Sigmoid colon (tissue), 7 donors: Measurements from ENCODE around the gene HOXB5. TPM values are rescaled to one million over a fixed set of nuclear protein-coding genes. Genes with fewer than 3 reads are reported as not detected.

Experiments used
- DNase-seq: peaks from one replicate; pipeline ENCODE4 v3.0.0-alpha.2; 2019
- H3K27ac ChIP-seq, 4 donors: fragments of 200-600 bp; sonication (generic); one replicate each; pipeline ENCODE4 v1.5.1; 2016 to 2019; ENCODE audit warnings: mild to moderate bottlenecking in 1 of 4
- H3K27me3 ChIP-seq, 3 donors: fragments of 200-600 bp; sonication (generic); one replicate each; pipeline ENCODE4 v1.5.1; 2019; ENCODE audit warnings: mild to moderate bottlenecking in 1 of 3
- H3K36me3 ChIP-seq, 4 donors: fragments of 200-600 bp; sonication (generic); one replicate each; pipeline ENCODE4 v1.5.1; 2016 to 2019
- H3K4me1 ChIP-seq, 4 donors: fragments of 200-600 bp; sonication (generic); one replicate each; pipeline ENCODE4 v1.5.1; 2017 to 2019
- H3K4me3 ChIP-seq, 4 donors: fragments of 200-600 bp; sonication (generic); one replicate each; pipeline ENCODE4 v1.5.1; 2017 to 2019; ENCODE audit warnings: mild to moderate bottlenecking in 2 of 4, moderate library complexity in 1 of 4
- H3K9me3 ChIP-seq, 4 donors: fragments of 200-600 bp in 3 of 4; sonication (generic) in 3 of 4; one replicate each; pipeline versions ENCODE4 v1.5.1 to v1.6.1; 2013 to 2019
- CTCF ChIP-seq, 4 experiments: fragments of 450-650 bp in 3 of 4; fragments of 200-600 bp in 1 of 4; IDR thresholded peaks; one replicate each; pipeline ENCODE4 v1.5.1; 2016 to 2019; ENCODE audit warnings: antibody characterized with exemption in 4 of 4, mild to moderate bottlenecking in 3 of 4, moderate library complexity in 2 of 4
- EP300 ChIP-seq, 4 donors: sonication (generic); formaldehyde crosslinking; IDR thresholded peaks; one replicate each; pipeline ENCODE4 v1.6.1; 2017; ENCODE audit warnings: antibody characterized with exemption in 4 of 4
- POLR2A ChIP-seq, 2 donors: fragments of 450-650 bp; IDR thresholded peaks; one replicate each; pipeline ENCODE4 v1.6.1; 2016; ENCODE audit warnings: antibody characterized with exemption in 2 of 2, mild to moderate bottlenecking in 2 of 2, moderate library complexity in 2 of 2
- POLR2AphosphoS5 ChIP-seq, 4 donors: sonication (generic); formaldehyde crosslinking; IDR thresholded peaks; one replicate each; pipeline ENCODE4 v1.6.1; 2017; ENCODE audit warnings: antibody characterized with exemption in 4 of 4
- WGBS, 2 donors: extraction: QIAGEN DNeasy Blood & Tissue Kit; methylation state at CpG; one replicate each; pipeline ENCODE4 v1.1.7; 2013; 5-methylcytosine and 5-hydroxymethylcytosine counted together
- intact Hi-C: fragments of 100-400 bp; cut with DNase I; formaldehyde crosslinking; loops from one replicate; pipeline ENCODE4 v1.15.1; 2023
- polyA plus RNA-seq, 3 donors: library from polyadenylated mRNA; stranded (reverse); fragments of 200-250 nt; gene quantifications; one replicate each; pipeline ENCODE4 v1.2.3, GENCODE V29; 2013
- total RNA-seq, 4 donors: library from RNA; depleted of rRNA; stranded (reverse); fragments of >200 nt; gene quantifications; one replicate each; pipeline ENCODE4 v1.1.0, GENCODE V29; 2016
- donor health status: healthy with polysubstance abuse.
- donor health status: Bipolar disorder and iron deficiency.
- donor health status: healthy.

The HOXB5 gene
- total and polyA plus RNA-seq, 7 donors = 1.5 to 13.9 (median 2.5) TPM

- Histone ChIP-seq H3K9me3 (no peaks in the 10 kb centered on the region), H3K27me3 (no peaks in the 10 kb centered on the region), H3K4me3 (peak overlapping the region; percentile 32 to 52 (median 48)), H3K36me3 (no peaks in the 10 kb centered on the region), H3K4me1 (peaks cover 0 to 100% (median 99%) of the 10 kb centered on the region in 4 donors), H3K27ac (peak overlapping the region; percentile 94 to 99 (median 96))
- TF ChIP-seq POLR2A (IDR thresholded peaks at IDR 0.05) (no peak), POLR2AphosphoS5 (IDR thresholded peaks at IDR 0.05) (peak in 3 of 4 donors; percentile 16 to 69 (median 54))
- intact Hi-C loops = no loop called here
- DNase-seq = peak; percentile 84
- WGBS, 2 donors = 60 to 80% methylated on average over 73 of the region's 73 CpGs
These were observed 29.2 kb downstream of the HOXB5 start for GRCh38 chr17:48564188-48565021.

- intact Hi-C loops = no loop called here
- Histone ChIP-seq H3K27me3 (no peaks in the 10 kb centered on the region), H3K4me3 (peak overlapping the region; percentile 32 to 52 (median 48)), H3K36me3 (no peaks in the 10 kb centered on the region), H3K27ac (peak overlapping the region; percentile 94 to 99 (median 96)), H3K9me3 (no peaks in the 10 kb centered on the region), H3K4me1 (peaks cover 0 to 100% (median 99%) of the 10 kb centered on the region in 4 donors)
- DNase-seq = no peak
- TF ChIP-seq EP300 (IDR thresholded peaks at IDR 0.05) (no peak), CTCF (IDR thresholded peaks at IDR 0.05) (no peak), POLR2A (IDR thresholded peaks at IDR 0.05) (no peak), POLR2AphosphoS5 (IDR thresholded peaks at IDR 0.05) (no peak)
- 80 to 90% methylated on average over 10 of the region's 10 CpGs for WGBS, 2 donors
These were observed 29.8 kb downstream of the HOXB5 start for GRCh38 chr17:48563867-48564187.

- Histone ChIP-seq H3K4me3 (peak overlapping the region; percentile 32 to 52 (median 48)), H3K4me1 (peaks cover 0 to 100% (median 99%) of the 10 kb centered on the region in 4 donors), H3K27me3 (no peaks in the 10 kb centered on the region), H3K9me3 (no peaks in the 10 kb centered on the region), H3K36me3 (no peaks in the 10 kb centered on the region), H3K27ac (peak overlapping the region; percentile 94 to 99 (median 96))
- TF ChIP-seq CTCF (IDR thresholded peaks at IDR 0.05) = no peak
- peak in 2 of 4 donors; percentile 21 to 23 for TF ChIP-seq POLR2AphosphoS5 (IDR thresholded peaks at IDR 0.05)
- TF ChIP-seq EP300 (IDR thresholded peaks at IDR 0.05) = no peak
- no peak for TF ChIP-seq POLR2A (IDR thresholded peaks at IDR 0.05)
- 85 to 88% methylated on average over 6 of the region's 6 CpGs for WGBS, 2 donors
- intact Hi-C loops = no loop called here
- DNase-seq = no peak
These were observed 30.2 kb downstream of the HOXB5 start for GRCh38 chr17:48563385-48563838.

GRCh38 chr17:48562934-48563333, 30.6 kb downstream of the HOXB5 start:
- Histone ChIP-seq H3K27ac (peak overlapping the region; percentile 94 to 99 (median 96)), H3K27me3 (no peaks in the 10 kb centered on the region), H3K4me1 (peaks cover 0 to 100% (median 99%) of the 10 kb centered on the region in 4 donors), H3K36me3 (no peaks in the 10 kb centered on the region), H3K4me3 (peak overlapping the region in 2 of 4 donors; percentile 49 to 52), H3K9me3 (no peaks in the 10 kb centered on the region)
- intact Hi-C loops = no loop called here
- no peak for DNase-seq
- TF ChIP-seq EP300 (IDR thresholded peaks at IDR 0.05) (no peak), CTCF (IDR thresholded peaks at IDR 0.05) (no peak), POLR2AphosphoS5 (IDR thresholded peaks at IDR 0.05) (no peak), POLR2A (IDR thresholded peaks at IDR 0.05) (no peak)
- 83 to 89% methylated on average over 5 of the region's 5 CpGs for WGBS, 2 donors
